ENCODE measurements around the gene FUT9.

DNA sequence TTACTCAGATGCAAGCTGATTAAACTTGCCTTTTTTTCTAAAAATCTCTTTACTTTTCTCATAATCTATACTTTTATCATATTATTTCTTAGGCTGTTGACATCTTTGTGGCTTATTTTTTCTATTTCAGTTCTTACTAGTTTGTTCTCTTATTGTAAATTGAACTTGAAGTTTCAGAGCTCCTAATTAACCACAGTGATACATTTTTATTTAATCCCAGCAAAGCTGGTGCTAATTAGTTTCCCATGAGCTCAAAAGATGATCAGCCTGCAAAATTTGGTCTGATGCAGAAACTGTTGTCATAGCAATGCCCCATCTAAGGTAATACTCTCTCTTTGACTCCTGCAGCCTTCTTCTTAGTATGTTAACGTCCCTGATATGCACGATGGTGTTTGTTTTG is 170.3 kb downstream of the FUT9 start:
- TF ChIP-seq POLR2A (IDR thresholded peaks at IDR 0.05; ENCODE audit: low read depth, low read length) (no peak), POLR2AphosphoS5 (IDR thresholded peaks at IDR 0.05; ENCODE audit: low read depth, low read length) (no peak), TAF1 (IDR thresholded peaks at IDR 0.05; ENCODE audit: borderline replicate concordance, low read depth, low read length) (no peak)
